GM12801 (cell line): ENCODE measurements around the gene ZNF480.

Experiments used
- CTCF ChIP-seq: IDR thresholded peaks from one replicate; pipeline ENCODE4 v1.5.1; 2011; ENCODE audit warnings: control low read depth; ENCODE audit not compliant: insufficient read length; ENCODE audit errors: extremely low read depth

ZNF480 gene

GRCh38 chr19:52351512-52351911, 54.5 kb downstream of the ZNF480 start:
- TF ChIP-seq CTCF, result no peak

GRCh38 chr19:52366414-52366824, 69.5 kb downstream of the ZNF480 start:
- no peak for TF ChIP-seq CTCF

GRCh38 chr19:52369559-52370340, 72.8 kb downstream of the ZNF480 start, which contains the start of gene ZNF880:
Gene ZNF880, plus strand, starts transcription at chr19:52369923. Its CDS starts 43 bp downstream, at chr19:52369966.
- TF ChIP-seq CTCF, result no peak

GRCh38 chr19:52370341-52370710, 73.4 kb downstream of the ZNF480 start:
- no peak for TF ChIP-seq CTCF
